ENCODE measurements around the gene HSDL2.

GRCh38 chr9:112487008-112487798 is 107.3 kb downstream of the HSDL2 start:
- TF ChIP-seq CTCF (conservative IDR thresholded peaks at IDR 0.05), result no peak
- TF ChIP-seq EZH2 (IDR thresholded peaks at IDR 0.05; ENCODE audit: low read depth), result no peak

Data from PC-9 (cell line).